GM18508 (cell line): Measurements from ENCODE around the gene NDUFS4.
"Not testable (repeated sequence)": the region's sequence is repeated elsewhere in the genome, so short reads cannot be mapped to it uniquely, and the experiment has no call there.

Experiments used
- ATAC-seq: cut with Tn5 transposase; IDR thresholded peaks from one replicate; pipeline ENCODE4 v1.9.1; 2021; ENCODE audit warnings: moderate number of reproducible peaks; ENCODE audit not compliant: insufficient read depth, unreplicated experiment

The NDUFS4 gene

GRCh38 chr5:53645078-53645477 lies 84.6 kb downstream of the NDUFS4 start:
- no peak for ATAC-seq

DNA sequence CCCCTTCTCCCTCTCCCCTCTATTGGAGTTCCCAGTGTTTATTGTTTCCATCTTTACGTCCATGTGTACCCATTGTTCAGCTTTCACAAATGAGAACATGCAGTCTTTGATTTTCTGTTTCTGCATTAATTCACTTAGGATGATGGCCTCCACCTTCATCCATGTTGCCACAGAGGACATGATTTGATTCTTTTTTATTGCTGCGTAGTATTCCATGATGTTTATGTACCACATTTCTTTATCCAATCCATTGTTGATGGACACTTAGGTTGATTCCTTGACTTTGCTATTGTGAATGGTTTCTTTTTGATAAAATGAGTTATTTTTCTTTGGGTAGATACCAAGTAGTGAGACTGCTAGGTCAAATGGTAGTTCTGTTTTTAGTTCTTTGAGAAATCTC lies 88.9 kb downstream of the NDUFS4 start:
- ATAC-seq: no peak

DNA sequence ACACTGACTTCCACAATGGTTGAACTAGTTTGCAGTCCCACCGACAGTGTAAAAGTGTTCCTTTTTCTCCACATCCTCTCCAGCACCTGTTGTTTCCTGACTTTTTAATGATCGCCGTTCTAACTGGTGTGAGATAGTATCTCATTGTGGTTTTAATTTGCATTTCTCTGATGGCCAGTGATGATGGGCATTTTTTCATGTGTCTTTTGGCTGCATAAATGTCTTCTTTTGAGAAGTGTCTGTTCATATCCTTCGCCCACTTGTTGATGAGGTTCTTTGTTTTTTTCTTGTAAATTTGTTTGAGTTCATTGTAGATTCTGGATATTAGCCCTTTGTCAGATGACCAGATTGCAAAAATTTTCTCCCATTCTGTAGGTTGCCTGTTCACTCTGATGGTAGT lies 100.1 kb downstream of the NDUFS4 start:
- not testable (repeated sequence) for ATAC-seq

DNA sequence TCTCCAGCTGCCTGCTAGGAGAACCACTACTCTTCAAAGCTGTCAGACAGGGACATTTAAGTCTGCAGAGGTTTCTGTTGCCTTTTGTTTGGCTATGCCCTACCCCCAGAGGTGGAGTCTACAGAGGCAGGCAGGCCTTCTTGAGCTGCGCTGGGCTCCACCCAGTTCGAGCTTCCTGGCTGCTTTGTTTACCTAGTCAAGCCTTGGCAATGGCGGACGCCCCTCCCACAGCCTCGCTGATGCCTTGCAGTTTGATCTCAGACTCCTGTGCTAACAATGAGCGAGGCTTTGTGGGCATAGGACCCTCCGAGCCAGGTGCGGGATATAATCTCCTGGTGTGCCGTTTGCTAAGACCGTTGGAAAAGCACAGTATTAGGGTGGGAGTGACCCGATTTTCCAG lies 104.9 kb downstream of the NDUFS4 start:
- not testable (repeated sequence) for ATAC-seq

DNA sequence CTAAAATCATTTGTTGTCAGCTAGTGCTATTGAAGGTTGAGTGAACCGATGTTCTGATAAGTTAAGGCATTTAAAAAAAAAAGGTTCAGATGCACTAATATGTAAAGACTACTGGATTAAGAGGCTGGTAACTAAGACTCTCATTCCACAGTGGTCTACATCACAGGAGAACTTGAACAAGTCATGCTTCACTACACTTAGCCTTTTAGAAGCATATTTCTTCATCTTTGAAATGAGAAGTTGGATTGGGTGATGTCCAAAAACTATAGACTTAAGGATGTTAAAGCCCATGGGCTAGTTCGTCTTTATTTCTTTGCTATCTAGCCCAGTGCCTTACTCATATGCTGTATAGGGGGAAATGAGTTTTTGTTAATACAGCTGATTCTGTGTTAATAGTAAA lies 107.2 kb downstream of the NDUFS4 start:
- ATAC-seq: no peak

- ATAC-seq: no peak
These were observed 111.0 kb downstream of the NDUFS4 start for GRCh38 chr5:53671447-53671846.

DNA sequence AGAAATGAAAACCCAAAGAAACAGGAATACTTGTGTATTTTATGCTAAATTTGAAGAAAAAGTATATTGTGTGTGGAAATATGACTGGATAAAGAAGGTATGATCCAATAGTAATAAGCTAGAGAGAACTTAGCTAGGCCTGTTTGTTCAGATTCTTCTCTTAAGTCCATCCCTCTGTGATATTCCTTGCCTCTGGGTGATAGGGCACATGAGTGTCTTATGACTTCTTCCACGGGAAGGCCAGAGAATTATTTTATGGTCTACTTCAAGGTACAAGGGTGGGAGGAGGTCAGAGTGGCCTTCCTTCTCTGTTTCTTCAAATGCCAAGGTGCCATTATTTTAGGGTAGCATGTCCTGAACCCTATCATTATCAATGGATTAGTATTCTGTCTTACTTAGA lies 113.7 kb downstream of the NDUFS4 start:
- no peak for ATAC-seq

DNA sequence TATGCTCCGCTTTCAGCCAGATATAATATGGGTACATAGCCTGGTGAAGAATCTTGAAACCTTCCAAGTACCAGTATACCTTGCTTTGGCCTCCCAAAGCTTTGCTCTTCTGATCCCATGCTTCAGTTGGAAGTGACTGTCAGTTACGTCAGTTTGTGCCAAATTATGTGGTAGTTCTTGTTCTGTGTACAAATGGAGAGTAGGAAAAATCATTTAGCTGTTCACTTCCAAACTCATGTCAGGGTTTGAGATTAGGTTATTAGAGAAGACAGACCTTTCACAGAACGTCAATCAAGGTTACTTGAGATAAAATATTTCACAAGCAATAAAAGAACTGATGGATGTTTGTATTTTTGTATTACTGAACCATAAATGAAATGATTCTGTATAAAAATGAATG lies 117.2 kb downstream of the NDUFS4 start:
- no peak for ATAC-seq

DNA sequence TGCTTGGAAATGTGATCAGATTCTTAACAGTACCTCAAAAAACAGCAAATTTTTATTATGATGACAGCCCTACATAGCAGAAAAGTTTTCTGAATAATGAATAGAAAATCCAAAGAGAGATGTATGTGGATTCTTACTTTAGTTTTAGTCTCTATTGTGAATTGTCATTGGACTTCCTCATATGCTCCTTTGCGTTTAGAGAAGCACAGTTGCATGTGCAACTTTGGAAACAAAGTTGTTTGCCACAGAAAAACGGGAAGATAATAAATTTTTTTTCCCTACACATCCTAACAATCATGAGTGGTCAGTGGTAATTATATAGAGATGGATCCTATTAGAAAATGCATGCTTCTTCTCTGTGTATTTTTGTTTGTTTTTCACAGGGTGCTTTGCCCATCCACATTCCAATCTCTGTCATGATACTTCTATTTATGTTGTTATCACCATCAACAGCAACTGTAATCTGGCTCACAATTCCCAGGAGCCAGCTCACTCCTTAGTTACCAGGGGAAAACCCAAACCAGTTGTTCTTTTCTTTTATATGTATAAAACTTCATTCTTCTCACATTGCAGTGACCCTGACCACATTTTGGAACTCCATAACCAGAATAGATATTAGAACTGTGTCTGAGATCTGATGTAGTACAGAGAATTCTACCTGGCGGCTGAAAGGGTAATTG lies 118.7 kb downstream of the NDUFS4 start:
- ATAC-seq: no peak

DNA sequence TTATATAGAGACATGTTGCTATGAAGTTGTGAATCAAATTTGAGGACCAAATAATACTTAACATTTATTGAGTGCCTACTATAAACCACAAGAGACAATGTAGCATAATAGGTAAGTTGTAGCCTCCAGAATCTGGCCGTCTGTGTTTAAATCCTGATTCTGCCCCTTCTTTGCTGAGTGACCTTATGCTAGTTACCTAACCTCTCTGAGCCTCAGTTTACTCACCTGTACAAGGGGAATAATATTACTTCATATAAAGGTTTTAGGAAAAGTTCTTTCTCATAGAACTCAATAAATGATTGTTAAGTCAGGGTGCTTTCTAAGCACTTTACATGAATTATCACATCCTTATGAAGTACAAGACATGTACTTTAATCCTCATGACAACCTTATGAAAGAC lies 120.6 kb downstream of the NDUFS4 start:
- no peak for ATAC-seq

DNA sequence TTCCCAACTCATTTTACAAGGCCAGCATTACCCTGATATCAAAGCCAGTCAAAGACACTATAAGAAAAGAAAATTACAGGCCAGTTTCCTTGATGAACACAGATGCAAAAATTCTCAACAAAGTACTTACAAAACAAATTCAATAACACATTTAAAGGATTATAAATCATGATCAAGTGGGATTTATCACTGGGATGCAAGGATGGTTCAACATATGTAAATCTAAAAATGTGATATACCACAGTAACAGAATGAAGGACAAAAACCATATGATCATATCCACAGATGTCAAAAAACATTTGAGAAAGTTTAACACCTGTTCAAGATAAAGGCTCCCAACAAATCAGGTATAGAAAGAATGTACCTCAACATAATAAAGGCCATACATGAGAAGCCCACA lies 130.6 kb downstream of the NDUFS4 start:
- no peak for ATAC-seq

GRCh38 chr5:53694520-53695022 lies 134.1 kb downstream of the NDUFS4 start:
- no peak for ATAC-seq

DNA sequence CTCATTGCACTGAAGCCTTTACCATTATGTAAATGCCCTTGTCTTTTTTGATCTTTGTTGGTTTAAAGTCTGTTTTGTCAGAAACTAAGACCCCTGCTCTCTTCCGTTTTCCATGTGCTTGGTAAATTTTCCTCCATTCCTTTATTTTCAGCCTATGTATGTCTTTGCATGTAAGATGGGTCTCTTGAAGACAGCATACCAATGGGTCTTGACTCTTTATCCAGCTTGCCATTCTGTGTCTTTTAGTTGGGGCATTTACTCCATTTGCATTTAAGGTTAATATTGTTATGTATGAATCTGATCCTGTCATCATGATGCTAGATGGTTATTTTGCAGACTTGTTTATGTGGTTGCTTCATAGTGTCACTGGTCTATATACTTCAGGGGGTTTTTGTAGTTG lies 150.0 kb downstream of the NDUFS4 start:
- ATAC-seq: not testable (repeated sequence)

- ATAC-seq: no peak
These were observed 151.9 kb downstream of the NDUFS4 start for GRCh38 chr5:53712327-53712726.

GRCh38 chr5:53713978-53714666 lies 153.7 kb downstream of the NDUFS4 start:
- no peak for ATAC-seq

GRCh38 chr5:53714667-53715010 lies 154.2 kb downstream of the NDUFS4 start:
- ATAC-seq: no peak

DNA sequence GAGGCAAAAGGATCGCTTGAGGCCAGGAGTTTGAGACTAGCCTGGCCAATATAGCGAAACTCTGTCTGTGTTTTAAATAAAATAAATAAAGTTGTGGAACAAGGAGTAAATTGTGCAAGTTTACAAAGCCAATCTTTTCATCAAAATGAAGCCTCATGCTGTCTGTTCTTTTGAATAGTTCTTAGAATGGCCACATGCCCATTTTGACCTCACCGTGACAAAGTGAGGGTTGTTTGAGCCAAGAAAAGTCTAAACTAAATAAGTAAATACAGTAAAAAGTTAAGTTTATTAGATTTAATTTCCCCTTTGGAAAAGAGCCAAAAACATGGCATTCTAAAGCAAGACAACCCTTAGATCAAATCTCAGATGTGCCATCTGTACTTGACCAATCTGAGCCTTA lies 165.7 kb downstream of the NDUFS4 start:
- no peak for ATAC-seq

GRCh38 chr5:53730943-53731342 lies 170.5 kb downstream of the NDUFS4 start:
- no peak for ATAC-seq
